Fibroblast of gingiva (primary cell): ENCODE measurements around the gene PAXIP1.
"Not testable (repeated sequence)": the region's sequence is repeated elsewhere in the genome, so short reads cannot be mapped to it uniquely, and the experiment has no call there.

Source experiments
- DNase-seq: peaks from one replicate; pipeline ENCODE4 v3.0.0-alpha.2; 2011; ENCODE audit warnings: low read depth

Gene PAXIP1

DNA sequence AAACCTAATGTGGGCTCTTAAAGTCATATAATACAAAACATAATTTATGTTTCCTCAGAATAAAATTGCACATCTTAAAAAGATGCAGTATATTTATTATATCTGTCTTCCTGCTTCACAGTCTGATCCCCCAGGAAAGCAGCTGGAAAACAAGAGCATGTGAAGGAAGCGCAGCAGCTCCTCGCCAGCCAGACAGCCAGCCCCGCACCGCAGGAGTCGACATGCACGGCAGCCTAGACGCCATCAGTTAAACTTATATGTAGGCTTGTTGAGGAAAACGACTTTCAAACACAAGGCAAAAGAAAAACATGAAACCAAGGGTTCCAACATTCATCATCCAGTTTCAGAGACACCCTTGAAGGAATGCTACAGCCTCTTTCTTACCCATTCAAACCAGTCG lies 59.0 kb downstream of the PAXIP1 start:
- no peak for DNase-seq

DNA sequence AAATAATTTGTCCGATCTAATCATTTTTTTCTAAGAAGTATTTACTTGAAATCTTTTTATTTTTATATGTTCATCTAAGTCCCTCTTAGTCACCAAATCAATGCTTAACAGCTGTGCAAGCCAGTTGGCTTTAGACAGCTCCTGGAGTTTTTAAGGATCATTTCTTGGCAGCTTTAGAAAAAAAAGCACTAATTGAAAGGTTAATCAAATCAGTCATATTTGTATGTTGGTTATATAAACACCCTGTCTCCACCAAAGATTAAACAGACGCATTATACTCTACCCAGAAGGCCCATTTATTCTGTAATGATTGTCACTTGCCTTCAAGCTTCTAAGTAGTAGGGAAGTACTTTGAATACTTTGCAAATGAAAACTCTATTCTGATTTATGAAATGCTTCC lies 60.2 kb downstream of the PAXIP1 start:
- DNase-seq, result no peak

DNA sequence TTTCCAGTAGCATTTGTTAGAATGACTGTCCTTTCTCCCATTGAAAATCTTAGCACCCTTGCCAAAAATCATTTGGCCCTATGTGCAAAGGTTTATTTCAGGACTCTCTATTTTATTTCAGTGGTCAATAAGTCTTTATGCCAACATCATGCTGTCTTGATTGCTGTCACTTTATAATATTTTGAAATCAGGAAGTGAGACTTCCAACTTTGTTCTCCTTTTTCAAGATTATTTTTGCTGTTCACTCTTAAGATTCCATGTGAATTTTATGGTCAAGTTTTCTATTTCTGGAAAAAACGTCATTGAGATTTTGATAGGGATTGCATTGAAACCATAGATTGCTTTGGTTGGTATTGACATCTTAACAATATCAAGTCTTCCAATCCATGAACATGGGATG lies 65.1 kb downstream of the PAXIP1 start:
- no peak for DNase-seq

DNA sequence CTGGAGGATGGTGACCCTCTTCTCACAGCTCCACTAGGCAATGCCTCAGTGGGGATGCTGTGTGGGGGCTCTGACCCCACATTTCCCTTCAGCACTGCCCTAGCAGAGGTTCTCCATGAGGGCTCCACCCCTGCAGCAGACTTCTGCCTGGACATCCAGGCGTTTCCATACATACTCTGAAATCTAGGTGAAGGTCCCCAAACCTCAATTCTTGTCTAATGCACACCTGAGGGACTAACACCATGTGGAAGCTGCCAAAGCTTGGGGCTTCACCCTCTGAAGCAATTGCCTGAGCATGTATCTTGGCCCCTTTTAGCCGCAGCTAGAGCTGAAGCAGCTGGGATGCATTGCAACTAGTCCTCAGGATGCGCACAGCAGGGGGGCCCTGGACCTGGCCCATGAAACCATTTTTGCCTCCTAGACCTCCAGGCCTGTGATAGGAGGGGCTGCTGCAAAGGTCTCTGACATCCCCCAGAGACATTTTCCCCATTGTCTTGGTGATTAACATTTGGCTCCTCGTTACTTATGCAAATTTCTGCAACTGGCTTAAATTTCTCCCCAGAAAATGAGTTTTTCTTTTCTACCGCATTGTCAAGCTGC lies 68.5 kb downstream of the PAXIP1 start:
- DNase-seq, result not testable (repeated sequence)

DNA sequence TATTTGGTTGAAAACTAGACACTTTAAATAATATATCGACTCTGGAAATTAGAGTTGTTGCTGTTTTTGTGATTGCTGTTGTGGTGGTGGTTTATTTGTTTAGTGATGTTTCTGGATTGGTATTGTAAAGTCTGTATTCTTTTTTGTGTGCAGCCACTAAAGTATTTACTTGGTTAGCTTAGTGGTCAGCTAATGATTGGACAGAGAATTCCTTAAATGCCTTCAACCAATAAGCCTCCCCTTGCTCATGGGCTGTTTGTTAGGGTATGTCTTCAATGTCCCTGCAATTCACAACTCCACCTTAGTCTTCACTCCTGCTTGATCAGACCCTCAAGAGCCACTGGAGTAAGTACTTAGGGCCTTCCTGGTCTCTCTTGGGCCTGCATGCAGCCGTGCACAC lies 71.0 kb downstream of the PAXIP1 start:
- no peak for DNase-seq

DNA sequence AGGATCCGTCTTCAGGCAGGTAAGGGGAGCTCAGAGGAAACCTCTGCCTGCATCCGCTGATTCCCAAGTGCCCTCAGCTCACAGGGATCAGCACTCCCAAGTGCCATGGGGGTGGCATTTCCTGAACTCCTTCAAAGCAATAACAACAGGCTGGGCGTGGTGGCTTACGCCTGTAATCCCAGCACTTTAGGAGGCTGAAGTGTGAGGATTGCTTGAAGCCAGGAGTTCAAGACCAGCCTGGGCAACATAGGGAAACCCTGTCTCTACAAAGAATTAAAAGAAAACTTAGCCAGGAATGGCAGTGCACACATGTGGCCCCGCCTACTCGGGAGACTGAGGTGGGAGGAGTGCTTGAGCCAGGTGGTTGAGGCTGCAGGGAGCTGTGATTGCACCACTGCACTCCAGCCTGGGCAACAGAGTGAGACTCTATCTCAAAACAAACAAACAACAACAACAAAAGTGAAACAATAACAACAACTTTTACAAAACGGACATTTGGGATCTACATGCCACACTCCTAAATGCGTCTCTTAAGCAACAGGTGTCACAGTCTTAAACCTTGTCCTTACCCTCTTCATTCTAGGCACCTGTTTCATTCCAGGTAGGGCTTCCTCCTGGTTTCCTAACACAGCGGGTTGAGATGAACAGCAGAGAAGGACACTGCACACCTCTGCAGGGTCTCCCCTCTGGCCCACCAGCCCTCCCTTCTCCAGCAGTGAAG lies 73.8 kb downstream of the PAXIP1 start:
- DNase-seq, result no peak

DNA sequence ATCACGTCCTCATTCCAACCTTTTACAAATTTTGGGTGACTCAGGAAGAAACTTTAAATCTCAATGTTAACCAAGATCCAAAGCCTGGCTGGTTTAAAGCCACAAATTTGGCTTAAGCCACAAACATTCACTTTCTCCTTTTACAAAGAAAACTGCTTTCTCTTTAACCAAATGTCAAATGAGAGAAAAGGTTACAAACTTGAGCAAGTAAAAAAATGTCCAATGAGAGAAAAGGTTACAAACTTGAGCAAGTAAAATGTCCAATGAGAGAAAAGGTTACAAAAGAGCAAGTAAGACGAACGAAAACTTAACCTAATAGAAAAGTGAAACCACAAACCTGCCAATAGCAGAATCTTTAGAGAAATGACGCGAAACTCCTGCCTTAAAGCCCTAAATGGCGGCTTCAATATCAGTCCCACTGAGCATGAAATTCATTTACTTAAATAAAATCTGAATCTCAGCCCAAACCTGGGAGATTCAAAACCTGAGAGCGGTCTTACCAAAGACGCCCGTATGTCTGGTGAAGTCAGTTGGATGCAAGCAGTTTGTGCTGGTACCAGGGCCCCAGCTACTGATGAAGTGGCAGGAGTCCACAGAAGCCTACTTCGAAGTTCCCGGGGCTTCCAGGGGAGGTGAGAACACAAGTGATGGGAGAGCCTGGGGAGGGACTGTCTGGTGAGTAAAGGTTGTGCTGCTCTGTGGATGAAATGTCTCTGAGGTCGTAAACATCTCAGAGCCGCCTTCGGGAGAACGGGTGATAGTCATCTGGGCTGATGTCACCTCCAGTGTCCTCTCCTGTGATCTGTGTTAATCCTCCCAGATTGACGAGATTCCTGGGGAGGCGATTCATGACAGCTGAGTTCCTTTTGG lies 74.6 kb downstream of the PAXIP1 start:
- peak; percentile 92 for DNase-seq

DNA sequence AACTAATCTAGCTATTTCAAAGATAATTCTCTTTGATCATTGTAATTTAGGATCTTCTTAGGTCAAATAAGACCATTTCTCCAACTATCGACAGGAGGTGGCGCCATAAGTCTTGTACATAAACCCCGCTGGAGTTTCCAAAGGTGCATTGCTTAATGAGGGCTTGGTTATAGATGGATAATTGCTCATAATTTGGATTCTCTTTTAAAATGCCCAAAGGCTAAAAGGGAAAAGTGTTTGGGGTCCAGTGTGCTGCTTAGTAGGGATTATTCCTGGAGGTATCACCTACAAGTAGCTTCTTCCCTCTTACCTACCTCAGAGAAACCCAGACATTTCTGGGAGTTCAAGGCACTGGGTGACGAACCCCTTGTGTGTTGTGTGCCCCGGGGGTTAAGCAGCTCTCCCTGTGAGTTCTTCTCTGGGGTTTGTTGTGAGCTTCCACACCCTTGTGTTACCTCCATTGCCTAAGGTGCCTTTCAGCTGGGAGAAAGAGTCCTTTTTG lies 75.2 kb downstream of the PAXIP1 start:
- DNase-seq, result peak; percentile 88

DNA sequence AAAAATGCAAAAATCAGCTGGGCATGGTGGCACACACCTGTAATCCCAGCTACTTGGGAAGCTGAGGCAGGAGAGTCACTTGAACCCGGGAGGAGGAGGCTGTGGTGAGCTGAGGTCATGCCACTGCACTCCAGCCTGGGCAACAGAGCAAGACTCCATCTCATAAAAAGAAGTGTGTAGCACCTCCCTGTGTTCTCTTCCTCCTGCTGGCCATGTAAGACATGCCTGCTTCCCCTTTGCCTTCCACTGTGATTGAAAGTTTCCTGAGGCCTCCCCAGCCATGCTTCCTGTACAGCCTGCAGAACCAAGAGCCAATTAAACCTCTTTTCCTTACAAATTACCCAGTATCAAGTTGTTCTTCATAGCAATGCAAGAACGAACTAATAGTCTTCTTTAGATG lies 80.5 kb downstream of the PAXIP1 start:
- not testable (repeated sequence) for DNase-seq

DNA sequence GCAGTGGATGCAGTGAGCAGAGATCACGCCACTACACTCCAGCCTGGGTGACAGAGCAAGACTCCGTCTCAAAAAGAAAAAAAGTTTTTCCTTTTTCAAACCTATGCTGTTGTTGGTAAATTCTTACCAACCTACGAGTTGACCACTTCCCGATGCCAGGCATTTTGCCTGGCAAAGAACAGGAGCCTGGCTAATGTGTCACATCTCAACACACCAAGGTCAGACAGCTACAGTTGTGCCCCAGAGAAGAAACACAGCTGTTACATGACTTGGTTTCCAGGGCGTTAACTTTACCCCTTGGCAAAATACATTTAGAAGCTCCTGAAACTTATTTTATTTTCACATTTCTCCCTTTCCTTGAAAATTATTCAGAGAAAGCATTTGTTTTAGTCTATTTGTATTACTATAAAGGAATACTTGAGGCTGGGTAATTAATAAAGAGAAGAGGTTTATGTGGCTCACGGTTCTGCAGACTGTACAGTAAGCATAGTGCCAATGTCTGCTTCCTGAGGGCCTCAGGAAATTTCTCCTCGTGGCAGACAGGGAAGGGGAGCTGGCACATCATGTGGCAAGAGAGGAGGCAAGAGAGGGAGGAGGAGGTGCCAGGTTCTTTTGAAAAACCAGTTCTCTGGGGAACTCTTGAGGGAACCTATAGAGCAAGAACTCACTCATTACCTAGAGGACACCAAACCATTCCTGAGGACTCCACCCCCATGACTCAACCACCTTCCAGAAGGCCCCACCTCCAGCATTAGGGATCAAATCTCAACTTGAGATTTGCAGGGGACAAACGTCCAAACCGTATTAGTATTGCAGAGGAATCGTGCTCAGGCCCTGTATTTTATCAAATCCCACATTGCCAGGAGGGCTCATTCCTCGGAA lies 83.3 kb downstream of the PAXIP1 start:
- no peak for DNase-seq

DNA sequence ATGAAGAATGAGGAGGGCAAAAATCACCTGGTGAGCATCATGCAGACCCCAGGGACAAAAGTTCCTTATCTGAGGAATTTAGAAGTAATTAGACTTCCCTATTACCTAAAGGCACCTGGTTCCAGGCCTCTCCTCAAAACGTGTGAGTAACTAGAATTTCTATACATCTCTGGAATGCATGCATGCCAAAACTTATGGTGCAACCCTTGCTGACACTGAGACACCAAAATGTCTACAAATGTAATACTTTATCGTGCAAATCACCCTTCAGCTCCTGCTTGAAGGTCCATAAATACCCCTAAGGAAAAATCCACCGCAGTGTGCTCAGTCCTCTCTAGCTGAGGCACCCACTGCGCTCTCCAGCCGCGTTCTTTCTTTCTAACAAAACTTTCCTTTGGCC lies 84.2 kb downstream of the PAXIP1 start:
- no peak for DNase-seq

DNA sequence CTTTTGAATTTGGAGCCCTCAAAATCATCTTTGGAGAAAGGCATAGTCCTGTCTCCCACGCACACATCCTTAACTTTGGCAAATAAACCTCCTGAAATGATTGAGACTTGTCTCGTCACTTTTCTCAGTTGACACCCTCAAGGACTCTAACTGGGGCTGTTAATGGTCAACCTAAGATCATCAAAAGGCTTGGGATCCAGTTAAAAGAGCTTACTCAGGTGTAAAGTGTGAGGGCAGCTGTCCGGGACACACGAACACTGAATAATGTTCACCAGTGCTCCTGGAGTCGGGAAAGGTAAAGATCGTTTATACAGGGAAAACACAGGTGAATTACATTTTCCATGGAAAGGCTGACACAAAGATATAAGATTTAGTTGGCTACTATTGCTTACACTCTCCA lies 84.7 kb downstream of the PAXIP1 start:
- DNase-seq, result no peak

DNA sequence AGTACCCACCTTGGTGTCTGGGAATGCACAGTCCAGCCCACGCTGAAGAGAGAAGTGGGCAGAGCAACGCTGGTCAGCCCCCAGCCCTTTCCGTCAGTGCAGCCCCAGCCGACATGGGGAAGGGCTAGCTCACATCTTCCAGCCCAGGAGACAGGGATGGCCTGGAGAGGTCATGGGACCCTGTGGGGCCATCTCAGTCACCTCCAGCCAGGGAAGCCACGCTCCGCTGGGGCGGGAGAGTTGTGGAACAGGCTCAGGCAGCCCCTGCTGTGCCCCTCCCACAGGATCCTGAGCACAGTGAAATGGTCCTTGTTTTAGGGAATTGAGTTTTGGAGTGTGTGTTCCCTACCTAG lies 85.1 kb downstream of the PAXIP1 start:
- DNase-seq, result no peak

DNA sequence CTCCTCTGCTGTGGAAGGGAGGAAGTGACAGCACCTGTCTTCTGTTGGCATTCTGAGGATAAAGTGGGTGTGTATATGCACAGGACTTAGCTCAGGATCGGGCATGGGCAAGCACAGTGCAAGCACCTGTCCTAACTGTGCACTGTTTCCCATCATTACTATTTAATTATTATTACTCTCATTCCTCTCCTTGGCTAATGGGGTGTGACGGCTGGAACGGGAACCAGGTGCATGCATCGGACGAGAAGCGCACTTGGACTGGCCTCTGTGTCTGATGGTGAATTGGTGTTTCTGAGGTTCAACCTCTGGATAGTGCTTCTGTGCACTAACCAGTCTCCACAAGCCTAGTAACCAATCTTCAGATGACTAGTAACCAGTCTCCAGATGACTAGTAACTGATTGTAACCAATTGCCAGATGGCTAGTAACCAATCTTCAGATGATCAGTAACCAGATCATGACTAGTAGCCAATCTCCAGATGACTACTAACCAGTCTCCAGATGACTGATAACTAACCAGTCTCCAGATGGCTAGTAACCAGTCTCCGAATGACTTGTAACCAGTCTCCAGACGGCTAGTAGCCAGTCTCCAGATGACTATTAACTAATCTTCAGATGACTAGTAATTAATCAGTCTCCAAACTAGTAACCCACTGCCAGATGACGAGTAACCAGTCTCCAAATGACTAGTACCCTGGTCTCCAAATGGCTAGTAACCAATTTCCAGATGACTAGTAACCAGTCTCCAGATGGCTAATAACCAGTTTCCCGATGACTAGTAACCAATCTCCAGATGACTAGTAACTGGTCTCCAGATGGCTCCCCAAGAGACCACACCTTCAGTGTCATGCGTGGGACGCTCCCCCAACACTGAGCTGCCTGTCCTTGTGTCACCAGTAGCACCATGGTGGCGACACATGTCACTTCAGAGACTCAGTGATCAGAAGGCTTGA lies 85.8 kb downstream of the PAXIP1 start:
- no peak for DNase-seq

DNA sequence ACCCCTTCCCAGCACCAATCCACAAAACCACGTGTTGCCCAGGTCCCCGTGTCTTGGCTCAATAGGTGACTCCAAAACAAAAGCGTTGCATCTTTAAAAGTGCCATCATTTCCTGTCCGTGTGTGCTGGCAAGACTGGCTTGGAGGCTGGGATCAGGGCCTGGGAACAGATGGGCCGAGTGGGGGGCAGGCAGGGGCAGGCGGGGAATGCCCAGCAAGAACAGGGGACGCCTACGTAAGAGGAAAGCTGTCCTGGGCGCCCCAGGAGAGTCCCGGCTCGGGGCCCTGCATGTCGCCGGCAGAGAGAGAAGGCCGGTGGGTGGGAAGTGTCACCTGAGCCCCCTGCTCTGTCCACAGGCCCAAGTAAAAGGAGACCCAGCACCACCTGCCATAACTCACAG lies 86.5 kb downstream of the PAXIP1 start:
- no peak for DNase-seq

DNA sequence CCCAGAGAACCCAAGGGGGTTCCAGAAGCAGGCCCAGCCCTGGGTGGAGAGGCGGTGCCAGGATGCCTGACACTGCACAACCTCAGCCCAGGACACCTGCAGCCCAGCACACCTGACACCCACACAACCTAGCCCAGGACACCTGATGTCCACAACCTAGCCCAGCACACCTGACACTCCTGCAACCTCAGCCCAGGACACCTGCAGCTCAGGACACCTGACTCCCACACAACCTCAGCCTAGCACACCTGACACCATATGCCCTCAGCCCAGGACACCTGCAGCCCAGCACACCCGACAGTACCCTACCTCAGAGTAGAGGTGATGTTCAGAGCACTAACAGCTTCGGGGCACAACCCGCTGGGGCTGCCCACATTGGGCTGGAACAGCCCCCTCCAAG lies 87.3 kb downstream of the PAXIP1 start:
- no peak for DNase-seq

DNA sequence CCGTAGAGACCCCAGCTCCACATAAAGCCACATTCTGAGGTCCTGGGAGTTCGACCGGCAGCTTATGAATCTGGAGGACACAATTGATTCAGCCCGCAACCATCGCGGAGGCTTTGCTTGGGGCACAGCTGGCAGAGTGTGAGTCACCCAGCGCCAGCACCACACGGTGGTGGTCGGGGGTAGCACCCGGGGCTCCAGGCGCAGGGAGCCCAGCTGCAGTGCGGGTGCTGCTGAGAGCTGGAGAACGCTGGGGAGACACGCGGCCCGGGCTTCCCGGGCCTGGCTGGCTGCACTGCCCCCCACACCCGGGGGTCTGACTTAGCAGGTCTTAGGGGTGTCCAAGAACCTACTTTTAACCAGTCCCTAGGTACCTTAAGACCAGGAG lies 87.9 kb downstream of the PAXIP1 start:
- DNase-seq, result no peak

DNA sequence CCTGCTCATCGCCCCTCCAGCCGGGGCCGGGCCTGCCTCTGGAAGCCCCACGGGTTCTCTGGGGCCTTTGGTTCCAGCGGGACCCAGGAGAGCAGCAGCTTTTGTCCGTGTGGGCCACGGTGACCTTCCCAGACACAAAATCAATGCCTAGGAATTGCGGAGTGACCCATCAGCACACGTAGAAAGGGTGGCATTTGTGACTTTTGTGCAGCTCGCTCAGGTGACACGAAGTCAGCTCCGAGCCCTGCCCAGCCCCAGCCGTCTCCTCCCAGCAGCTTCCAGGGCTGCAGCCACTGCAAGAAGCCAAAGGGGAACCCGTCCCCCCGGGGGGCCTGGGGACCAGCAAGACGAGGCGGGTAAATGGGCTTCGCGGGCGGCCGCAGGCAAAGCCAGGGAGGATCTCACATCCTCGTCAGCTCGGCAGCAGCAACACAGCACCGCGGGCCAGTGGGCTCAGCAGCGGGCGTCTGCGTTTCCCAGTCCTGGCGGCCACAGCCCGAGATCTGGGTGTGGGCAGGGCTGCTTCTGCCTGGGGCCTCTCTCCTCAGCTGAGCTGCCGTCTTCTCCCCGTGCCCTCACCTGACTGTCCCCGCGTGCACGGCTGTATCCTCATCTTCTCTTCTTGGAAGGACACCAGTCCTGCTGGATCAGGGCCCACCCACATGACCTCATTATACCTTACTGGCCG lies 88.5 kb downstream of the PAXIP1 start:
- DNase-seq, result no peak

DNA sequence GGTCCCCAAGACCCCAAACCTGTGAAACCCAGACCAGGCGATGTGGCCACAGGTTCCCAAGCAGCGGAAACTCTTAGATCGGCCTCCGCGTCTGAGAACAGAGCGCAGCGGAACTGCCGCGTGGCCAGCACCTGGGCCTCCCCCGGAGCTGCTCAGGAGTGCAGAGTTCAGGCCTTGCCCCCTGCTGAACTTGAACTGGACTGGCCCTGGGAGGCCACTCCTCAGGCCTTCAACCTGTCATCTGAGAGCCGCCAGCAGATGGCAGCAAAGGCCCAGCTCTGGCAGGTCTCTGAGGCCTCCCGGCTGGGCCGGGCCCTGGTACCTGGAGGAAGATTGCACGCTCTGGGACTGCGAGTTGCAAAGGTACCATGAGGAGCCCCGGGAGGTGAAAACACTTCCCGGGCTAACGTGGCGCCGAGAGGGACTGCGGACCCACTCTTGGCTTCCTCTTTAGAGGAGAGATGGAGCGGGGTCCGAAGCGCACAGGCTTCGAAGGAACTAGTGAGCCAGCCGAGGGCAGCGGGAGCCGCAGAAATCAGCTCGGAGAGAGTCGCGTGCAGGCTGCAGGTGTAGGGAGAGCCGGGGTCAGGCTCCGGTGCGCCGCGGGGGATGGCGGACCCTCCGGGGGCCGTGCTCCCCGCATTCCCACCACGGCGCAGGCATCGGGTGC lies 89.2 kb downstream of the PAXIP1 start:
- DNase-seq, result peak; percentile 51
